GM18907 (cell line): ENCODE results near the gene ILF3.
"Not testable (repeated sequence)": the region's sequence is repeated elsewhere in the genome, so short reads cannot be mapped to it uniquely, and the experiment has no call there.

ENCODE experiments used
- ATAC-seq: cut with Tn5 transposase; IDR thresholded peaks from one replicate; pipeline ENCODE4 v1.9.1; 2021; ENCODE audit warnings: mild to moderate bottlenecking, moderate library complexity; ENCODE audit not compliant: unreplicated experiment

Gene ILF3

DNA sequence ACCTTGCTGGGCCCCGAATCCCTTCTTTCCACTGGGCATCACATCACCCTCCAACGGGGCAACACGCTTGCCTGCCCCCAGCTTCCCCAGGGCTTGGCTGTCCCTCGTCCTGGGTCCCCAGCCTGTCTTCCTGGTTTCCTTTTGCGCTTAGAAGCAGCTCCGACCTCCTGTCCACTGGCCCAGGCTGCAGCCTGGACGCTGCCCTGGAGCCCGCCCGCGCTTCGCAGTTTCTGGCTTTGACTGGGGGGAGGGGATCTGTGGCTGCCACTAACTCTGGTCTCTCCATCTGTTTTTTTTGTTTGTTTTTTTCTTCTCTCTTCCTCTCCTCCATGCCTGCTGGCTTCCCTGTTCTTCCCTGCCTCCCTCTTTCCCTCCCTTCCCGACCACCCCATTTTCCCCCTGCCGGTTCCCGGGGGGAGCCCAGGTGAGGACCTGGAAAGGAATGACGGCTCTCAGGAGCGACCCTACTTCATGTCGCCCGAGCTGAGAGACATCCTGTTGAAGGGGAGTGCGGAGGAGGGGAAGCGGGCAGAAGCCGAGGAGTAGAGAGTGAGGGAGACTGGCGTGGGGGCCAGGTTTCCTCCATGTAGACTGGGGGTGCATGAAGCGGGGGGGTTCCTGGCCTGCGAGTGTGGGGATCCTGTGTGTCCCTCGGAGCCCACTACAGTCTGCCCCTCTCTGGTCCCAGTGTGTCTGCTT is 11.5 kb upstream of the ILF3 start:
- ATAC-seq: no peak

DNA sequence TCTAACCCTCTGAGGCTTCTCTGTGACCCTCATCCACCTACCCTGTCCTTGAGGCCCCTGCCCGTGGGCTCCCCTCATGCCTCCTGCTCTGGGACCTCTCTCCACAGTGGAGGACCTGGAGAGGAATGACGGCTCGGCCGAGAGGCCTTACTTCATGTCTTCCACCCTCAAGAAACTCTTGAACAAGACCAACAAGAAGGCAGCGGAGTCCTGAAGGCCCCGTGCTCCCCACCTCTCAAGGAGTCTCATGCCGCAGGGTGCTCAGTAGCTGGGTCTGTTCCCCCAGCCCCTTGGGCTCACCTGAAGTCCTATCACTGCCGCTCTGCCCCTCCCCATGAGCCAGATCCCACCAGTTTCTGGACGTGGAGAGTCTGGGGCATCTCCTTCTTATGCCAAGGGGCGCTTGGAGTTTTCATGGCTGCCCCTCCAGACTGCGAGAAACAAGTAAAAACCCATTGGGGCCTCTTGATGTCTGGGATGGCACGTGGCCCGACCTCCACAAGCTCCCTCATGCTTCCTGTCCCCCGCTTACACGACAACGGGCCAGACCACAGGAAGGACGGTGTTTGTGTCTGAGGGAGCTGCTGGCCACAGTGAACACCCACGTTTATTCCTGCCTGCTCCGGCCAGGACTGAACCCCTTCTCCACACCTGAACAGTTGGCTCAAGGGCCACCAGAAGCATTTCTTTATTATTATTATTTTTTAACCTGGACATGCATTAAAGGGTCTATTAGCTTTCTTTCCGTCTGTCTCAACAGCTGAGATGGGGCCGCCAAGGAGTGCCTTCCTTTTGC is 10.8 kb upstream of the ILF3 start:
- no peak for ATAC-seq

DNA sequence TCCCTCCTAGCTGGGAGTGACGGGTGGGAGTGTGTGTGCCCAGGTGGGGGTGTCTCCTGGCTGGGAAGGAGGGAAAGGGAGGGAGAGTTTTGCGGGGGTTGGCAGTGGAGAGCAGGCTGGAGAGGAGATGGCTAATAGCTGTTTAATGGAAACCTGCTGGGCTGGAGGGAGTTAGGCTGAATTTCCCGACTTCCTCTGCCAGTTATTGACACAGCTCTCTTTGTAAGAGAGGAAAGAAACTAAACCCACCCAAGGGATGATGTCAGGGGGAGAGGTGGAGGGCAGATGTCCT is 10.2 kb upstream of the ILF3 start:
- no peak for ATAC-seq

DNA sequence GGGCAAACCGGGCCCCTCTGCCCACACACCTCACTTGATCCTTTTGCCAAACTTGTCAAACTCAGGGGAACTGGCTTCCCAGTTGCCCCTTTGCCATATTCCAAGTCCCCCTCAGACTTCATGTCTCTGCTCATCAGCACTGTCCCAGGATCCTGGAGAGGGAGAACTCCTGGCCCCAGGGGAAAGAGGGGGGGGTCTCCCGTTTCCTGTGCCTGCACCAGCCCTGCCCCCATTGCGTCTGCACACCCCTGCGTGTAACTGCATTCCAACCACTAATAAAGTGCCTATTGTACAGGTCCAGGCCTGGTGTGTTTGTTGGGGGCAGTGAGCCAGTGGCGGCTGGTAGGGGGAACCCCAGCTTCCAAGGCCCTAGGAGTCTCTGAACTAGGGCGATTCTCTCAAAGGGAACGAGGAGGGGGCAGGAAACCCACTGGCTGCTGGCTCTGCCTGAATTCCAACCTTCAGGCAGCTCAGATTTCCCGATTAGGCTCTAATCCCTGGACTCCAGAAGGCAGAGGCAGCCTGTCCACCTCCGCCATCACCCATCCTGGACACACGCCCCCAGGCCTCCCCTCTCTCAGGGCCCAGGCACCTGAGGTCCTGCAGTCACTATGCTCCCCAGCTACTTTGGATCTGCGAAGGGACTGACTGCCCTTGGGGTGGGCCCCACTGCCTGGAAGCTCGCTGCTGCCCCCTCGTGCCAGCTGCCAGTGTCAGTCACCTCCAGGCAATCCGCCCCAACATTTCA is 9.7 kb upstream of the ILF3 start:
- ATAC-seq: no peak

DNA sequence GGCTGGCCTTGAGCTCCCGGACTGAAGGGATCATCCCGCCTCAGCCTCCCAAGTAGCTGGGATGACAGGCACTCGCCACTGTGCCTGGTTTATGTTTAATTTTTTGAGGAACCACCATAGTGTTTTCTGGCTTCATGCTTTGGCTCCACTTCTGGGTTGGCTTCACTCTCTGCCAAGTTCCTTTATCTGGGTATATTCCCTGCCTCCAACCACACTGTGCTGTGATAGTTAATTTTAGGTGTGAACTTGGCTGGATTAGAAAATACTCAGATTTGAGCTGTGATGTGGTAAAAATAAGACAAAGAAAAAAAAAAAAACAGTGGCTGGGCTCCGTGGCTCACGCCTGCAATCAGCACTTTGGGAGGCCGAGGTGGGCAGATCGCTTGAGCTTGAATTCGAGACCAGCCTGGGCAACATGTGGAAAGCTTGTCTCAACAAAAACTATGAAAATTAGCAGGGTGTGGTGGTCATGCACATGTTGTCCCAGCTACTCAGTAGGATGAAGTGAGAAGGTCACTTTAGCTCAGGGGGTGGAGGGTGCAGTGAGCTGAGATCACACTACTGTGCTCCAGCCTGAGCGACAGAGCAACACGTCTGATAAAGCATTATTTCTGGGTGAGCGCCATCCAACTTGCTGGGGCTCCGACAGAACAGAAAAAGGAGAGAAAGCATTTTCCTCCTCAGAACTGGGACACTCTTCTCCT is 7.5 kb upstream of the ILF3 start:
- no peak for ATAC-seq

DNA sequence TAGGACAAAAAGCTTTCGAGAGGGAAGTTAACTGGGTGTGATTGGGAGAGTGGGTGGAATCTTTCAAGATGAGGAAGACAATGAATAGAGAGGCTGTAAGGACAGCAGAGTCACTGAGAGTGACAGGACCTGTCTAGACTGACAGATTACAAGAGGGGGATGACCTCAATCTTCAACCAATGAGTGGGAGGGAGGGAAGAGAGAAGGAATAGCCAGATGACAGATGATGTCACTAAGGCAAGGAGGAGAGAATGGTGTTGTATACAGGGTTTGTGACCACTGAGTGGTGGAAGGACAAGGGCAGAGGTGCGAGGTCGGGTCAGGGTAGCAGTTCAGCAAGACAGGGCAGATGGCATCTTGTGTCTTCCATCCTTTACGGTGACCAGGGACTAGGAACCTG is 5.8 kb upstream of the ILF3 start:
- ATAC-seq: no peak

DNA sequence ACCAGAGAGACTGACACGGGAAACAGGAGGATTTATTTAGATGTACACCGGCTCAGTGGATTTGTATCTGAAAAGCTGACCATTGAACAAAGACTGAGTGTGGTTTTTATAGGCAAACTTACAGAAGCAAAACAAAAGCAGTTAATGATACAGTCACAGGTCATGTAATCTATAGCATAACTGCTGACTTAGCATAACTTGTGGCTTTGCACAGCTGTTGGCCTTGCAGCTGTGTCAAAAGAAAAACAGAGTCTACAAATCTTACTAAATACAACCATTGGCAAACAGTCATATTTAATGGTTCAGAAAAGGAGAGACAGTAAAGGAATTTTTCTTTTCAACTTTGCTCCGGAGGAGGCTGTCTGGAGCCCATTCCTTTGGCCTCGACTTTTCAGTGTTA is 2.3 kb upstream of the ILF3 start:
- ATAC-seq: no peak

DNA sequence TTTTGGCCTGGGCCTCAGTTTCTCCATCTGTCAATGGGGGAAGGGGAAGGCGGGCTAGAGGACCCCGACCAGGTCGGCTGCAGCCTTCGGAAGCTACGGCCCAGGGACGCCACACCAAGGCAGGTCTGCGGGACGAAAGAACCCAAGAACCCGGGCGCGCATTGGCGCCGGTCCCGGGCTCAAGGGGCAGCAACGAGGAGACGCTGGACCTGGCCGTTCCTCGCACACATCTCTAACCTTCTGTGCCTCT is 739 bp upstream of the ILF3 start:
- no peak for ATAC-seq

DNA sequence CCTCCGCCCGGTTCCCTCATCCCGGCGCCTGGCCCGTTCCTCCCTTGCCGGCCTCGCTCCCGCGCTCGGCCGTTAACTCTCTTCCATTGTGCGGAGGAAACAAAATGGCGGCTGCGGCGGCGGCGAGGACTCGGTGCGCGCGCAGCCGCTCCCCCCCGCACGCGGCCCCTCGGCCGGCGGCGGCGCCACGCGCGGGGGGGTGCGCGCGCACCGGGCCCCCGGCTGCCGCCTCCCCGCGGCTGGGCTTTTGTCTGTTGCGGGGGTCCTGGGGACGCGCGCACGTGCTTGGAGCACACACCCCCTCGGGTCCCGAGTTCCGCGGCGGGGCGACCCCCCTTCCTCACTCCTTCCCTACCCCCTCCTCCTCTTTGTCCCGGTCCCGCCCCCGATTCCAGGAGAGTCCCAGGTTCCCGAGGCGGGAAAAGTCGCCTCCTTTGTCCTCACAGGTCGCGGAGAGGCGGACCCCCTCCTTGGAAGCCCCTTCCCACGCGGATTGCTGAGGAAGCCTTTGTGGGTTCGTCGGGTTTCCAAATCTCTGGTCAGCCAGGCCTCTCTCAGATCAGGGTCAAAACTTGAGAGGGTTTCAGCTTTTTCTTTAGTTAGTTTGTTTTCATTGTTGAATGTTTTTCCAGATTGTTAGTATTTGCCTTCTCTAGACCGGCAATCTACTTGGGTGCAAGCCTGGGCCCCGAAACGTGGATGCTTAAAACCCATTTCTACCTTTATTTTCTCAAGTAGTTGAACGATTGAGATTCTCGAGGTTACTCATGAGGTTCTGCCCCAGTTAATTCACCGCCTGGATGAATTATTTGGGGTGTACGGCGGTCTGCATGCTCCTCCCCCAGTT is 687 bp downstream of the ILF3 start:
- peak; percentile 1 for ATAC-seq

DNA sequence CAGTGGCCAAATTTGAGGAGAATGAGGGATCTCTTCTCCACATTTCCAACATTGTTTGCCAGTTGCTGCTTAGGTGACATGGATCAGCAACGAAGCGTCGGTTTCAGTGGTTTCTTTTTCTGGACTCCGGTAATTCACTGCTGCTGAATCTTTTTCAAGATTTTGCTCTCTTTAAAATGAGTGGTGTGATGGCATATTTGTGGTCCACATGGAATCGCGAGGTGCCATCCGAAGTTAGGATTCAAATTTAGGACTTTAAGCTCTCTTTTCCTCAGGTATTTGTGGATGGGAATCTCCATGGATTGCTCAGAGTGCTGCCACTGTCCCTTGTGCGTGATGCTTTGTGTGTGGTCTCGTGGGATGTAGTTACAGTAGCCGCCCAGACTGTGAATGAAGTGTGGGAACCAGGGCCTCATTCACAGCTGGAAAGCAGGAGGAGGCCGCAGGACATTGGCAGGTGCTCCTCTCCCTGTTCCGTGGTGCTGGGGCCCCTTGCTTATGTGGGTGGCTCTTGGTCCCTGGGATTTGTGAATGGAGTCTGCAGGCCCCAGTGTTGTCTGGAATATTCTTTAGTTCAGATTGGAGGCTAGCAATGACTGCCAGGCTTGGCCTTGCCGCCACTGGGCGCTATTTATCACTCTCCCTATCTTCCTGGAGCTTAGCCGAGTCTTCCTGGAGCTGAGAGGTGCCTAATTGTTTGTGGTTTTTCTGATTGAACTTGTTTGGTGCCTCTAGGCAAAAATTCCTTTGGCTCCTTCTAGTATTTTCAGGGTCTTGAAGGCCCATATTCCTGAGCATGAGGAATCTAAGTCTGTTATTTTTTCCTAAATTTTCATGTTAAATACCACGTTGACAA is 1.5 kb downstream of the ILF3 start:
- no peak for ATAC-seq

DNA sequence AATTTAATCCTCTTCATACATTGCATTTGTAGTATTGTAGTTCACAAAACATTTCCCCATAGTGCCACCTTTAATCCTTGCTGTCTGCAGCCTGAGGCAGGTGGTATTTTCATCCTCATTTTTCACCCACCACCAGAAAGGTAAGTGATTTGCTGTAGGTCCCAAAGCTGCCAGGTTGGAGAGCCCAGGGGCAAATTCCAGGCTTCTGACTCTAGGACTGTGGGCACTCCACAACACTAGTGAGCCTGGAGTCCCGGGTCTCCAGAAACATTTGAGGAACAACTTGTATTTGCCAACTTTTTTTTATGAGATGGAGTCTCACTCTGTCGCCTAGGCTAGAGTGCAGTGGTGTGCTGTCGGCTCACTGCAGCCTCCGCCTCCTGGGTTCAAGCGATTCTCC is 6.2 kb downstream of the ILF3 start:
- ATAC-seq: no peak

DNA sequence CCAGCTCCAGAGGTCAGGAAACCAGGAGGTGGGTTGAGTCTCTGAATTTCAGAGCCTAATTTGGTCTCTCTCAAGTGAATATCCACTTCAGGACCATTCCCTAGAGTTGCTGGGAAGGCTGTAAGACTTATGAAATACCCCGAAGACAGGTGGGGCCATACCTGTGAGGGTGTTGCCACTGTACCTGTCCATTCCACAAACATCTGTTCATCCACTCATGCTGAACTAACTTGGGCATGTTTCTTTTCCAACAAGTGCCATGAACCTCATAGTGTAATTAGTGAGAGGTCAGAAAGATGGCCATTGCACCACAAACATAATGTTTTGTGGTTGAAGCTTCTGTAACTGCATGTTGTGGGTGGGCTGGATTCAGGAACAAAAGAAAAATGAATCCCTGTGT is 7.8 kb downstream of the ILF3 start:
- ATAC-seq: no peak

DNA sequence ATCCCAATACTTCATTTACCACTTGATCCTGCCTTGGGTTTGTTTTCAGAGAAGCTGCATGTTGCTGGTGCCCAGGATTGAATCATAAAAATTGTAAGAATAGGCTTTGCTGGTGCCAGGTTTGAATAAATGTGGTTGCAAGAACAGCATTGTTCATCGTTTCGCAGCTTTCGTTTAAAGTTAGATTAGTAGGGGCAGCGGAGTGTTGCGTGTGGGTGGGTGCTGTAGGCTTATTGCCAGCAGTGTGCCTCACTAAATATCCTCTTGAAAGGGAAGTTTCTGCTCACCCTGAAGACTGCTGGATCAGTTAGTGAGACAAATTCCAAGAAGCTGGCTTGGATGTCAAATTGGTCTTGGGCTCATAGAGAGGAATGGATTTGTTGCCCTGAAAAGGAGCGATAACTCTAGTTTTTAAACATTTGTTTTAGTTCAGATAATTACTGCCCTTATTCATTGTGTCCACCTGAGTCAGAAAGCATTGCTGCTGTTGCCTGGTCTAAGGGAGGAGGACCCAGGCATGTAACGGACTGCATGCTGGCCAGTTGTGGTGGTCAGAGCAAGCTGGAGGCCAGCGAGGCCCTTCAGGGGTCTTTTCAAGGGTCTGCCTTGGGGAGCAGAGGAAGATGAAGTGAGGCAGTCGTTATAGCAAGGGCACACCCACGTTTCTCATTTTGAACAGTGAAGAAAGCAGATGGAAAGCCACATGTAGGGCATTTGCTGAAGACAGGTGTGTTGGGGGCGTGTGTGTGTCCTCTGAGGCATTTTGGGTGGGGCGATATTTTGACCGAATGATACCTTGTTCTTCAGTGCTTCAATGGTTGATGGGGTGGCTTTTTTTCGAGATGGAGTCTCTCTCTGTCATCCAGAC is 8.5 kb downstream of the ILF3 start:
- no peak for ATAC-seq

DNA sequence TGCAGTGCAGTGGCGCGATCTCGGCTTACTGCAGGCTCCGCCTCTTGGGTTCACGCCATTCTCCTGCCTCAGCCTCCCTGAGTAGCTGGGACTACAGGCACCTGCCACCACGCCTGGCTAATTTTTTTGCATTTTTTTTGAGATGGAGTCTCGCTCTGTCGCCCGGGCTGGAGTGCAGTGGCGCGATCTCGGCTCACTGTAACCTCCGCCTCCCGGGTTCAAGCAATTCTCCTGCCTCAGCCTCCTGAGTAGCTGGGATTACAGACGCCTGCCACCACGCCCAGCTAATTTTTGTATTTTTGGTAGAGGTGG is 9.1 kb downstream of the ILF3 start:
- not testable (repeated sequence) for ATAC-seq

DNA sequence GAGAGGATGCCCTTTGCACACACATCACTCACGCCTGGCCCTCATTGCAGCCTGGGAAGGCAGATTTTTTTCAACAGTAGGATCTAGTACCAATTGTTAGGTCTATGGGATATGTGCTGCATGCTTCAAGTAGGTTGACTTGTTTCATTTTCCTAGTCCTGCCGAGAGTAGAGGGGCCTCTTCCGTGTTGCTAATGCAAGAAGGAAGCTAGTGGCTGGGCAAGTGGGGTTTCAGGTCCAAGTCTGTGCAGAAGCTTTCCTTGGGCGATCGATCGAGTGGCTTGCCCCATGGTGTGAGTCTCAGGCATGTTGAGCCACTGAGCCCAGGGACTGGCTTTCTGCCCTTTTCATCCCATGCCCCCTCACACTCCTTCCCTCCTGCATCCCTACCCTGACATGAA is 13.7 kb downstream of the ILF3 start:
- no peak for ATAC-seq

DNA sequence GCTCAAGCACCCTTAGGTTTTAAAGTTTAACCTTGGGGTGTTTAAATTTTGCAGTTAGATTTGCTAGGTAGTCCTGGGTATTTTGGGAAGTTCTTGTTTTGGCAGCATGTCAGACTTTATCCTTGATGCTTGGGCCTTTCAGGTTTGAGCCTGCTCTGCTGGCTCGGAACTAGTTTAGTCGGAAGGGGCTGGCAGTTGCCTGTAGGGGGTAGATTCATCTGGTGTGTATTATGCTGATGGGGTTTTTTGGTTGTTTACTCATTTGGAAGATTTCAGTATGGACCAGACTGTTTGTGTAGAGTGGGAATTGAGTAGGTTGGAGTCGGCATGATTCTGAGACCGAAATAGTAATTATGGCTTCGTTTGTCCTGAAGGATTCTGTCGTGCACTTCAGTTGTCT is 15.1 kb downstream of the ILF3 start:
- no peak for ATAC-seq

DNA sequence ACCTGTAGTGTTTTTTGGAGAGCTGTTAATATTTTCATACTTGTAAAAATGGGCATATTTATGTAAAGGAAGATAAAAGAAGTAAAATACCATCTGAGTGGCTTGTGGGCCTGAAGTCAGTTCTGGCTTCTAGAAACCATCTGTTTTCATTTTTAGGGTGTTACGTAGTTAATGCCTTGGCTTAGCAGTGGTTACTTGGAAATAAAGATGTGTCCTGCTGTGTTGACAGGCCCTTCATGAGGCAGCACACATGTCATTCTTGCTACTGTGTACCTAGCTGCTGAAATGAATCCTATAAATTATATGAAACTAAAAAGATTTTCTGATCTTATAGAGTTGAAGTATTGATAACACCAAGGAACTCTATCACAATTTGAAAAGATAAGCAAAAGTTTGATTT is 16.0 kb downstream of the ILF3 start:
- no peak for ATAC-seq

DNA sequence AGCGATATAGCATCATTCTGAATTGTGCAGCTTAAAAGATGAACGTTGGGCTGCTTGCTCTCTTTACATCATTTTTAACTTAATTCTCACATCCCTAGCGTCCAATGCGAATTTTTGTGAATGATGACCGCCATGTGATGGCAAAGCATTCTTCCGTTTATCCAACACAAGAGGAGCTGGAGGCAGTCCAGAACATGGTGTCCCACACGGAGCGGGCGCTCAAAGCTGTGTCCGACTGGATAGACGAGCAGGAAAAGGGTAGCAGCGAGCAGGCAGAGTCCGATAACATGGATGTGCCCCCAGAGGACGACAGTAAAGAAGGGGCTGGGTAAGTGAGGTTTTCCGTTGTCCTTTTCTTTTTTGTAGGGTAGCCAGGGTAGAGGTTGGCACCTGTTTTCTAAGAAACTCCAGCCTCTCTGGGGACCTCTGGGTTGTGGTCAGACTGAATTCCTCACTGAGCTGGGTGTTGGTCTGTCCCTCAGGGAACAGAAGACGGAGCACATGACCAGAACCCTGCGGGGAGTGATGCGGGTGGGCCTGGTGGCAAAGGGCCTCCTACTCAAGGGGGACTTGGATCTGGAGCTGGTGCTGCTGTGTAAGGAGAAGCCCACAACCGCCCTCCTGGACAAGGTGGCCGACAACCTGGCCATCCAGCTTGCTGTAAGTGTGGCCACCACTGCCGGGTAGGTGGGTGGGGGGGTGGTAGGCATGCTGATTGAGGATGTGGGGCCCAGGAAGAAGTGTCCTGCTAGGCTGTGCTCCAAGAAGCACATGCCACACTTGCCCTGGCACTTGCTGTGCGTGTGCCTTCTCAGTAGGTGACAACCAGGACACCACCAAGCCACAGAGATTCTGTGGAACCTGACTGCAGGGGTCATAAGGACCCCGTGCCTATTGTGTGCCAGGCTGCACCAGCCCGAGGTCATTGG is 17.0 kb downstream of the ILF3 start:
- no peak for ATAC-seq
